Caki2 (cell line): ENCODE measurements around the gene BMP4. TPM values are rescaled to one million over a fixed set of nuclear protein-coding genes. Genes with fewer than 3 reads are reported as not detected.

Experiments
- DNase-seq: peaks from one replicate; pipeline ENCODE4 v3.0.0-alpha.2; 2015; ENCODE audit warnings: low read depth
- in situ Hi-C: cut with HindIII; loops from 2 replicates; pipeline ENCODE4 v1.10.0; 2016; ENCODE audit warnings: low sequenced_read_pairs, low pct_unique_long_range_greater_than_20kb, mixed read lengths
- total RNA-seq: library from RNA; depleted of rRNA; stranded (reverse); fragments of >200 nt; shearing (Covaris generic); gene quantifications from 2 replicates; pipeline ENCODE4 v1.2.3, GENCODE V29; 2014; ENCODE audit warnings: low replicate concordance

The BMP4 gene
- total RNA-seq, 1 experiment from 2014 or later: 0.98 TPM

DNA sequence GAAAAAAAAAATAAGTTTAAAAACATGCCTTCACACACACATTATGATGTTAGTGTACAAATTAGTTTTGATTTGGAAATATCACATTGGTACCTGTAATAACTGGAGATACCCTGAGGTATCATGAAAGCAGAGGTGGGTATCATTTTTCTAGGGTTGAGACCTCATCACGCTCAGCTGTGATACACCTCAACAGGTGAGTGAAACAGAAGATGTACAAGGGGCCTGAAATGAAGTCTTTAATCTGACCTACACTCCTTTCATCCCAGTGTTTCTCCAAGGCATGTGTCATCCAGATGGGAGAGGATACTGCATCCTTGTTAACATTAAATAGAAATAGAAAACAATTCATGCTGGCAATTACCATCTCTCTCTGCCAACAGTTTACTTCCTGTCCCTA, 7.4 kb downstream of the BMP4 start:
- in situ Hi-C loops: no loop called here
- no peak for DNase-seq

DNA sequence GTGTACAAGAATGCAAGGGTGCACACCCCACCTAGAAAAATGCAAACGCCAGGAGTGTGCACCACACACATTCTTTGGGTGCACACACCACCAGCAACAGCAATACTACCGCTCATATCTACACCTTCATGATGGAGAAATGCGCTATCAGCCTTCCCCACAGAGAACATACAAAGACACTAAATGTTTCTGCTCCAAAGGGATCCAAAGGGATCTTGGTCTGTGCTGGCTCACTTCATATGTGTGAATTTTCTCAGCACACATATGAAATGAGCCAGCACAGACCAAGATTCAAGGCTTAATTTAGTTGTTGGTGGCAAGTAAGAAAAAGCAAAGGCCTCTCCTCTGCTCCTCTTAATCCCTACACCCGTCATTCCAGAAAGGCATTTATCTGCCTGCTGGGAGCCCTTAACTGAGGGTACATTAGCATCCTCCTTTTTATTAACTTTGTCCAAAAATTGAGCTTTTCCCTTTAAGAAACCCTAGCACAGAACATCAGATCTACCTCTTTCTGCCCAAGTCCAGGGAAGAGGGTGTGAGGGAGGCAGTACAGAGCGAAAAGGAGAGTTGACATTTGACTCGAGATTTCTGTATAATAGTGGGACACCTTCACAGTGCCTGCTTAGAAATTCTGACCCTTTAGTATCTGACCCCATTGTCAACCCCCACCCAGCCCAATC, 8.3 kb downstream of the BMP4 start:
- DNase-seq: no peak
- in situ Hi-C loops: no loop called here

DNA sequence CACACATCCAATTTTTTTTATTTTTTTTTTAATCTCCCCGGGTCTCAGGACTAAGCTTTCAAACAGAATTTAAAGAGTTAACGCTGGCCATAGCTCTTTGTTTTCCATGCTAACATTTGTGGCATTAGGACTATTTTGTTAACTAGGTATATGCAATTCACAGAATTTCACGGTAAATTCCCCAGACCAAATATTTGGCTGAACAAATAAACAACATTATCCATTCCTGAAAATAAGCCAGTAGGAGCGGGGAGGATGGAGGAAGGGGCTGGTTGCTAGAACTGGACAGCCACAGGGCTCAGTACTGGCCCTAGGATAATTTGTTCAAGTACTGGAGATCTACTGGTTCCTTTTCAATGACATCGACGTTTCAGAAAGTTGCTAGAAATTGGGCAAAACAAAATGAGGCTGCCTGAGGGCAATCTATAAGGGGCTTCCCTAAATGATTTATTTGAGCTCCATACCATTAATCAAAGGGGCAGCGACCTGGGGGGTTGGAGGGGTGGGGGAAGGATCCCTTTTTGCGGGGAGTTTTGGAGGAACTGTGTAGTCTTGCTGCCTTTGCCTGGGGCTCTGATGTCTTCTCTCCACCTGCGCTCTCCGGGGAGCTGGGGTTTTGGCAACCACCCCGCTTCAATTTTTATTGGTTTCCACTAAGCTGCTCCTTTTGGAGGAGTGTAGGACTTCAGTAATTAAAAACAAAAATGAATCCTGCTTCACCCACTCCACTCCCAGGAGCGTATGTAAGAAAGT, 9.0 kb downstream of the BMP4 start:
- no peak for DNase-seq
- in situ Hi-C loops: no loop called here

DNA sequence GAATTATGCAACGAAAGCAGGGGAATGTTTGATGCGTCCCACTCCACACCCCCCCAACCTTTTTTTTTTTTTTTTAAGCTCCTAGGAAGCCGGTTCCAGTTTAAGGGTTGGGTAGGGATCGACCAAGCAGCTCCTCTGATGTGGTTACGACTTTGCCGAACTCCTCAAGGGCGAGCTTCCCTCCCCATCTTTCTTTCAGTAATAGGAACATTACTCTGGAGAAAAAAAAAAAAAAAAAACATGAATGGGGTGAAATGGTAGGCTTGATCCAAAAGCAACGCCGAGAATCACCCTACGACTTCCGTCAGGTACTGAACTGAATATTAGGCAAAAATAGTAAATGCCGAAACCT, 9.6 kb downstream of the BMP4 start:
- in situ Hi-C loops: no loop called here
- no peak for DNase-seq

DNA sequence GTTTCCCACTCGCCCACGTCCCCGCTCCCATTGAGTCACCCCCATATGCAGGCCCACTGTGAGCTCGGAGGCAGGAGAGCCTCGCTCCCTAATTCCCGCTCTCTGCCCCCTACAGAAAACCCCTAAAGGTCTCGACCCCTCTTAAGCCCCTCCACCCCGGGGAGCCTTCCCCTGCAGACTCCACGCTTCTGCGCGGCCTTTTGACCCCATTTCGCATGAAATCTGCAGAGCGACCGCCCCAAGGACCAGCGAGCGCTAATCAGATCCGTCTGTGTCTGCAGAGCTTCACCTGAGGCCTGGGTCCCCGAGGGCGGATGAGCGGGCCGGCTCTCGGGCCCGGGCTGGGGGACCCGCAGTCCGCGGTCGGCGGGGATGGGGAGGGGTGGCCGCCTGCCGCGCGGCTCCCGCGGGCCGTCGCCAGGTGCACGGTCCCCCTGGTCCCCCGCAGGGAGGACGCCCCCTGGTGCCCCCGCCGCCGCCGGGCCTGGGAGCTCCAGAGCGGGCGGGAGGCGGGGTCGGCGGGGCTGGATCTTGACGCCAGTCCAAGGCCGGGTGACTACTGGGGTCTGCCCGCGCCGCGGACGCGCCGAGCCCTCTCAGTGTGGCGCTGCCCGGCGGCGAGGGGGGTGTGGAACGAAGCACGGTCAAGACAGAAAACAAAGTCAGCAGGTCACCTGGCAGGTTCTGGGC, 10.1 kb downstream of the BMP4 start:
- in situ Hi-C loops: no loop called here
- no peak for DNase-seq

DNA sequence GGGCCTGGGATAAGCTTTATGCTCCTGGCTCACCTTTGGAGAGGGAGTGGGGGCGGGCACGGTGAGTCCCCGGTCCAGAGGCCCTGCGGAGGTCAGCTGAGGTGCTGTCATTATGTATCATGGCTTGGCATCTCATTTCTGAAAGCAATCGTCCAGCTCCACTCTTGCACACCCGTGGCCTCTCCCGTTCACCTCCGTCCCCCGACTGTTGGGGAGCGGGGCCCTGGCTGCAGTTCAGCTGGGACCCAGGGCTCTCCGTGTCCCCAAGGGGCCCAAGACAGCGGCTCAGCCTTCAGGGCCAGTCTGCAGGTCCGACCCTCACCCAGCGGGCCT, 10.6 kb downstream of the BMP4 start:
- DNase-seq: no peak
- in situ Hi-C loops: no loop called here

DNA sequence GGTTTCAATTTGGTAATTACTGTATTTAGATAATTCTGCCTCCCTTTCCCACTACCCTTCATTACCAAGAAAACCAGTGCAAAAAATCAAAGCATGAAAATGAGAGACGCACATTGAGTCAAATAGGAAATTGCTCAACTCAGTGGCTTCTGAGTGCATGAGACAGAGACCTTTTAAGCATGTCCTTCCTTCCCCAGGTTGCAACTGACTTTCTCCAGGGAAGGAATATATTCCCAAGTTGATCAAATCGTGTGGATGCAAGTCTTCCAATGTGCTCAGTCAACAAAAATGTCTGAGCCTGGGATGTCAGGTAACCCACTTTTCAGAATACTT, 12.9 kb downstream of the BMP4 start:
- no peak for DNase-seq
- in situ Hi-C loops: no loop called here

DNA sequence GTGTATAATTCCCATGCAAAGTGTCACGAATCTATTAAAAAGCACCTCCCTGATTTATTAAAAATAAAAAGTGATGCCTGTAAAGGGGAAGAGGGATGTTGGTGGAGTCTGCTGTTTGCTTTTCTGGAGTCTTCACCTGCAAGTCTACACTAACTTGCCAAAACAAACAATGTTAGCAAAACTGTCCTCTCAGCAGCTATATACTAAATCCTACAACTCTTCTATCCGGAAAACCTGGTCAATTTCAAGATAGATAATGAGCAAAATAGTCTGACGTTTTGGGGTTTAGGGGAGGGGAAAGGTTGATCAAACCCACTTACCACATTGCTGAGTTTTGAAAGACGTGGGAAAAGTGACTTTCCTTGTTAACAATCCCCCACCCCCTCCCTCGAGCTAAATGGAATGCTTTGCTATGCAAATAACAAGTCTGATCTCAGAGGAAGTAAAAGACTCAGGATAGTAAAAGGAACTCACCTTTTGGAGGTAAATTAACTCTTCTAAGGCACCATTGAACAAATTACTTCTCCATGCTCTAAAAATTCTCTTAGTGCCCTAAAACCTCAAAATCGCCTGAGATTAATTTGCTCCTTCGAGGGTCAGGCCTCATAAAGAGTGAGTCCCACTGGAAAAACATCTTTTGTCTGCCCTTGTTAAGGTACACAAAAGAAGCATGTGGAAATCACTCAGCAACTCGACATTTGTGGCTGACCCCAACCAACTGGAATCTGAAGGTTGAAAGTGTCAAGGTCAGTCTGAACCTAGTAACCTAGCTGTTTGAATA, 13.5 kb downstream of the BMP4 start:
- in situ Hi-C loops: no loop called here
- no peak for DNase-seq

DNA sequence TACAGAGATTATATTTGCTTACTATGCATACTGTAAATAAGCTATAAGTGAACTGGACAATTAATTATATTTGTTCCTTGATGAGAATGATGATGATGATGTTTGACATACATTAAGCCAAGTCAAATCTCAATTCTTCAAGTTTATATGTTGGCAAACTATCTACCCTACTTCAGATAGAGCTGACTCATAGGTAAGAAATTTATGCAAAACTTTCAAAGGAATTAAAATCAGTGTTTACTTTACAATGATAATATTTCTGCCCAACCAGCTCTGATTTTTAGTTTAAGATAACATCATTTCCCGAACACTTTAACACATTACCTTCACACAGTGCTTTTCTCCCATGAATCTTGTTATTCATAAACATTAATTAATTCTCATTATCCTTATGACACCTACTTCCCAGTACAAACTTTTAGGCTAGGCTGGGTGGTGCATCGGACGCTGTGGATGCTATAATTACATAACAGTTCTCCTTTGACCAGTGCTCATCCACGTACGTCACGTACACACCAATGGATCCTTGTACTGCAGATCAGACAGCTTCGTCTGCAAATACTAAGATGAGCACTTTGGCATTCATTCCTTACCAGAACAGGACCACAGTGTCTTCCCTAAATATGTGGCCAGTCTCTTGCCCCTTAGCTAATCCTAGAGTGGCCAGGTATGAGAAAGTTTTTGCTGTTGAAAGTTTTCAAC, 18.3 kb downstream of the BMP4 start:
- DNase-seq: no peak
- in situ Hi-C loops: no loop called here

DNA sequence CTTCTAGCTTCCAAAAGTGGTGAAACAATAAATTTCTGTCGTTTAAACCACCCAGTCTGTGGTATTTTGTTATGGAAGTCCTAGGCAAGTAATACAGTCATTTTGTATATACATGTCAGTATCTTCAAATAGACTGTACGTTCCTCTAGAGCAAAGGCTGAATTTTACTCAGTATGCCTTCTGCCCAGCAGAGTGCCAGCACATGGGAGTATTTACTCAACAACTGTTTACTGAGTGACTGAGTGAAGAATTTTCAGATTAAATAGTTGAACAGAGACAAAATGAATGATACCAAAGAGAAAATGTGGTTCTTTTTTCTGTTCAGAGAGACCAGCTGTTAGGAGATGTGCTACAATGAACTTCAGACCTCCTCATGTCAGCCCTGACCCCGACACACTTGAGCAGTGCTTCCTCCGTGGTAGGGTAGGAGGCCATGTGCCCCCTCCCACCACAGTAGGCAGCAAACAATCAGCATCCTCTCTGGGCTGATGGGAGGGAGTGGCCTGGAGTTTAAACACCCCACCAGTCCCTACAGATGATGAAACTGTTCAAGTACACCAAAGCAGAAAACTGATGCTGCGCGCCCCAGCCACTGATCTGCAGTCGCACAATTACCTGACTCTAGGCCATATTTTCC, 21.7 kb downstream of the BMP4 start:
- in situ Hi-C loops: no loop called here
- DNase-seq: no peak

DNA sequence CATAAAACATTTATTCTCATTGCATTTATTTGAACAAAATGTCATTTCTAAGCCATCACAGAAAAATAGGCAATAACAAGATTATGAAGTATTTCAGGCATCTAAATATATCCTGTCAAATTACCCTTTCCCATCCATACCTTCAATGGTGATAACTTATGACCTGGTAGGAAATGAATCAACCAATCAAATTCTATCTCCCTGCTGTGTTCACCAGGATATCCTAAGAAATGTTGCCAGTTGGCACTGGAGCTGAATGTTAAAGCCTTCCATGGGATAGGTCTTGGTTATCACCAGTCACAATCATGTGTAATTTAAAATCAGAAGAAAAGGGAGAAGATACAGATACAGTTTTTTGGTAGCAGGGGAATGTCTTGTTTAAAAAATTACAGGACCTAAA, 23.7 kb downstream of the BMP4 start:
- in situ Hi-C loops: no loop called here
- no peak for DNase-seq

DNA sequence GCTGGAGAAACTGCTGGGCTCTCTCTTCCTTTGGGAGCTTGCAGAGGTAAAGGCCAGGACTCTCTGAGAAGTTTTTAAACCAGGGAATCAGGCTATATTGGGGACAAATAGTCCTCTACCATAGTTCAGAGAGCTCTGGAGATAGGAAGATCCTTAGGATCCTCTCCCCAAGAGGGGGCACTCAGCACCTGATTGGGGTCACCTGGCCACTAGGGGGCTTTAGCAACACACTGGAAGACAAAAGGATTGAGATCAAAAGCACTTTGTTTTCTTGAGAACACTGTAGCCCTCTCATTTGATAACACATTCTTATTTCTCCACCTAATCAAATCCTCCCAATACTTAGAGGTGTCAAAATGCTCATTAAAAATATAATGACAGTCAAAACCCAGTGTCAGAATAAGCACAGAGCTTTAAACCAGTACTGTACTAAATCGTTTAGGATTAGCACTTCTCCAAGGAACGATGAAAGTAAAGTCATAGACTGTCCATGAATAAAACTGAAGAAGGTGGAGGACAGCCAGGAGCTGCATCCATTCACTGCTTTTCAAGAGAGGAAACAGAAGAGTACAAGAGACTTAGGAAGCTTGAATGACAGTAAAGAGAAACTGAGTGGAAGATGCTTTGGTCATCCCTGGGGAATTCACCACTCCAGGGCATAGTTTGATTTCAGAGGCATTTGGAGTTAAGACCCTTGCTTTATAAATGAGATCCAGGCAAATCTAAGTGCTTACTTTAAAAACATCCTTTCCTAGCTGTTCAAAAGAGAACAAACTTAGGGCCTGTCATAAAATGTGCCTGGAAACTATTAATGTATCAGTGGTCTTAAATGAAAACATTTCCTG, 26.5 kb downstream of the BMP4 start:
- DNase-seq: peak; percentile 23

DNA sequence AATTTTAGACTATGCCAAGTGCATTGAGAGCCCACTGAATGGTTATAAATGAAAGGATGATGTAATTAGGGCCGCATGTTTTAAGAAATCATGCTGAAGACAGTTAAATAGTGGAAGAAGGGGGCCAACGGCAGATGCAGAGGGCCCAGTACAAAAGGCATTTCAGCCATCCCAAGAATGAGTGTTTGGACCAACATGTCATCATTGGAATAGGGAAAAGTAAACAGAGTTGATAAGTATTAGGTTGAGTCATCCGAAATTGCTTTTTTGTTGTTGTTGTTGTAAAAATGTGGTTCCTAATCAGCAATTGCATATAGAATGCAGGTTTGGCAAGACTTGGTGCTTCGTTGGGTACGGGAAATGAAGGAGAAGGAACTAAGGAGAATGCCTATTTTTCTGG, 29.5 kb downstream of the BMP4 start:
- in situ Hi-C loops: no loop called here
- DNase-seq: no peak

More for the DNA sequence above, 26.5 kb downstream of the BMP4 start:
- in situ Hi-C loops: no loop called here

DNA sequence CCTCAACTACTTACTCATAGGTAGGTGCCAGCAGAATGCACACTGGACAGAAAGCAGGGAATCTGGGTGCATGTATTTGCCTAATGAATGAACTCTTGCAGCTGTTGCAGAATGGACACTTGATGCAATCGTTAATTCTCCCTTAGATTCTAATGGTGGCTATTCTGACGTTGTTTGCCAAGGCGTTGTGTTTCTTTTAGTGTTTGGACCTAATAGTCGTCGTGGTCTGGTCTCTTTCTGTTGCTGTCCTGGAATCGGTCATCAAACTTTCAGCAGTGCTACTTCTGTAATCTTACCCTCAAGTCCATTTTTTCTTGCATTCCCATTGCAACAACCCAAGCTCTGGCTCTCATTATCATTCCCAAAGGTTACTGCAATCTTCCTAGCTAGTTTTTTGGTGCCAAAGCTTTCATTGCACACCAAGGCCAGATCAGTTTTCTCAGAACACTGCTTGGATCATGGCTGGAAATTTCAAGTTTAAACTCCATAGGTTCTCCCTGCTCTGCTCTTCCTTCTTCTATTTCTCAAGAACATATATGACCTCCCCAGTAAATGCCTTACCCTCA, 31.3 kb downstream of the BMP4 start:
- no peak for DNase-seq
- in situ Hi-C loops: no loop called here

DNA sequence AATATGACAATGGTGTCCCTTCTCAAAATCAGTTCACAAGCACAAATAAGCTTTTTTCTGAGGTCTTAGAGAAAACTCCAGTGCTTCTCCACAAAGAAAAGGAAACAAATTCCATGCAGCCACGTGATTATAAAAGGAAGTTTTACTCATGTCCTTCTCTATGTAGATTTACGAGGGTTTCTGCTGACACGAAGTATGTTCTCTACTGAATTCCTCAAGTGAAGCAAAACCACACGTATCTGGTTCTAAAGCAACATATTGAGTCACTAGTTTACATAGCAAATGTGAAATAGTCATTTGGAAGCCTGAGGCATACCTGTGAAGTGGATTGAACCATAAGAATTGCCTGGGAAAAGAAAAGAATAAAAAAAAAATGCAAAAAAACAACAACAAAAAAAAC, 31.9 kb downstream of the BMP4 start:
- in situ Hi-C loops: no loop called here
- DNase-seq: peak; percentile 73

DNA sequence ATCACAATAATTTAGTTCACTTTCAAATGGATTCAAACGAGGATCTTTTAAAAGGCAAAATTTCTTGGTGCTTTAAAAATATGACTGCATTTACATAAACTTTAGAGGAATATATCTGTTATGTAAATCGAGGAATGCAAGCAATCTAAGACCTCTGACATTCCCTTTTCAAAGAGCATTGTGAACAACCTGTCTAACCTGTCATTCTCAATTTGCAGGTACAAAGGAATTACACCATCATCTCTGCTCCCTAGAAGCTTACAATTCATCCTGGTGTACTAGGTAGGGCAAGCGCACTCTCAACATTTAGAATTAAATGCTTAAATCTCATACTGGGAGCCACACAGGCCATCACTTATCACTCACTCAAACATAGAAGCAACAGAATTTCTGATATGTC, 35.6 kb downstream of the BMP4 start:
- no peak for DNase-seq
- in situ Hi-C loops: no loop called here

DNA sequence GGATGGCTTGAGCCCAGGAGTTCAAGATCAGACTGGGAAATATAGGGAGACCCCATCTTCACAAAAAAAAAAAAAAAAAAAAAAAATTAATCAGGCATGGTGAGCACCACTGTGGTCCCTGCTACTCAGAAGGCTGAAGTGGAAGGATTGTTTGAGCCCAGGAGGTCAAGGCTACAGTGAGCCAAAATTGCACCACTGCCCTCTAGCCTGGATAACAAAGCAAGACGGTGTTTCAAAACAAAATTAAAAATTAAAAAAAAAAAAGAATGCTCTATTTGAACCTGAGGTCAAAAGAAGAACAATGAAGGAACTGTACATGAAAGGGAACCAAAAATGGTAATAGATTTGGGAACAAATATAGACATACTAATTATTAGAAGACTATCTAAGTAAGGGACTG, 40.4 kb downstream of the BMP4 start:
- DNase-seq: no peak
- in situ Hi-C loops: no loop called here
